Stimulated activated CD4-positive, alpha-beta T cell treated with anti-CD3 and anti-CD28 coated beads, TNF-alpha, amount 100 ng/mL, for 4 hours (primary cell): ENCODE measurements around the gene RNU1-3.
"Not testable (repeated sequence)": the region's sequence is repeated elsewhere in the genome, so short reads cannot be mapped to it uniquely, and the experiment has no call there.

Source experiments
- DNase-seq, 3 experiments: peaks; one replicate each; pipeline ENCODE4 v3.0.0-alpha.2; 2020; ENCODE audit warnings: low read depth in 3 of 3

The RNU1-3 gene

DNA sequence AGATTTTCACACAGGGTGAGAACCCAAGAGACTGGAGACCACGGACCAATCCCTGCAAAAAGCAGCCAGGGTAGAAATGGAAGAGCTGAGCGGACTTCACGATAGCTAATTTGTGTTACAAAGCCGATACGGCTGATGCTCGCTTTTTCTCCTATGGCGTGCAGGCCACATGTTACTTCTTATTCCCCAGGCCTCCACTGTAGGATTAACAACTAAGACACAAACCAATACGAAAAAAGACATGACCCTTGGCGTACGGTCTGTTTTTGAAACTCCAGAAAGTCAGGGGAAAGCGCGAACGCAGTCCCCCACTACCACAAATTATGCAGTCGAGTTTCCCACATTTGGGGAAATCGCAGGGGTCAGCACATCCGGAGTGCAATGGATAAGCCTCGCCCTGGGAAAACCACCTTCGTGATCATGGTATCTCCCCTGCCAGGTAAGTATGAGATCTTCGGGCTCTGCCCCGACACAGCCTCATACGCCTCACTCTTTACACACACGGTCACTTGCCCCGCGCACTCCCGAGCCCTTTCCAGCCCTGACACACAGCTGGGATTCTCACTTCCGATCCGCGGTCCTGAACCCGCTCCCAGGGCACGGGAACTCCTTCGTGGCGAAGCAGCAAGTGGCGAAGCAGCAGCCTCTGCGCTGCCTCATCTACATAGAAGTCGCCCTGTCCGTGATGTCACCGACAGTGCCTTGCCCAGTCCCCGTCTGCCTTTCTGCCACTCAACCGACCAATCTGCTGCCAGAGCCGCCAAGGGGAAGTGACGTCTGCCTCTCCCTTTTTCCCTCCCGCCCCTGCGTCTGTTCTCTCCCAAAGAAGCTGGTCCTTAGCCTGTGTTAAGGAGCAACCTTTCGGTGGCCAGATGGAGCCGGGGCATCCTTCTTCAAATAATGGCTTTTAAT, at the start of gene RNU1-3:
TSS of gene RNU1-3 (minus strand) at position 447 of the 912 bp plus-strand sequence.
- DNase-seq, result not testable (repeated sequence)

GRCh38 chr1:16713480-16713879, 46.7 kb upstream of the RNU1-3 start:
- DNase-seq, result not testable (repeated sequence)

DNA sequence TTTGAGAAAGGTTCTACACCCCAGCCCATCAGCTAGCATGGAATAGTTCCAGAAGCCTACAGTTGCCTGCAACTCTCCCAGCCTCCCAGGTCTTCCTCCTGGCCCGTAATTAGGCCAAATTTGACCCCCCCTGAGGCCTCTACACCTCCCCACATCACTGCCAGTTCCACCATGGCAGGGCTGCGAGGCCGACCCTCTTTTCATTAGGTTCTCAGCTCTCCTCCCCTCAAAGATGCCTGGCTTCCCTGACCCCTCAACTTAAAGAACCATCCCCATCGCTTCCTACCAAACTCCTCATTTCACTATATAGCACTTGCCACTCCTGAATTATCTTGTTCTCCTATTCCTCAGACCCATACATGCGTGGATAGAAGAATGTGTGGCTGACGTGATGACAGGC, 46.2 kb upstream of the RNU1-3 start:
- not testable (repeated sequence) for DNase-seq

GRCh38 chr1:16712582-16712981, 45.8 kb upstream of the RNU1-3 start:
- DNase-seq, result not testable (repeated sequence)

DNA sequence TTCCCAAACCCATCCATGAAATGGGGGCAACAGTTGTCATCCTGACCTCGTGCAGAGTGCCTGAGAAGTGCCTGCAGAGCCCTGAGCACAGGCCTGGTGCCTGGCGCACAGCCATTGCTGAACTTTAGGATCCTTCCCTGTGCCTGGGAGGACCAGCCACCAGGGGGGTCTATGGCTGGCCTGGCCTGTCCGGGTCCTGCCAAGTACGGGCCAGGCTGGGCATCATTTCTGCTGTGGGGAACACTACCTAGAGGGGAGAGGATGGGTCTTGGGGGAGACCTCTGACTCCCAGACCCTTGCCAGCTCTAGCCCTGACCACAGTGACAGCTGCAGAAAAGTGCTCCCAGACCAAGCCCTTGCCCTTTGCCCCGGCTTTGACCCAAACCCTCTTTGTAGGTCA, 45.4 kb upstream of the RNU1-3 start:
- DNase-seq, result not testable (repeated sequence)

GRCh38 chr1:16710618-16711017, 43.9 kb upstream of the RNU1-3 start:
- DNase-seq, result not testable (repeated sequence)

- not testable (repeated sequence) for DNase-seq
Measured at GRCh38 chr1:16709659-16710087, 42.9 kb upstream of the RNU1-3 start.

GRCh38 chr1:16708704-16709103, 42.0 kb upstream of the RNU1-3 start:
- not testable (repeated sequence) for DNase-seq

GRCh38 chr1:16707130-16708093, 40.7 kb upstream of the RNU1-3 start:
- not testable (repeated sequence) for DNase-seq

DNA sequence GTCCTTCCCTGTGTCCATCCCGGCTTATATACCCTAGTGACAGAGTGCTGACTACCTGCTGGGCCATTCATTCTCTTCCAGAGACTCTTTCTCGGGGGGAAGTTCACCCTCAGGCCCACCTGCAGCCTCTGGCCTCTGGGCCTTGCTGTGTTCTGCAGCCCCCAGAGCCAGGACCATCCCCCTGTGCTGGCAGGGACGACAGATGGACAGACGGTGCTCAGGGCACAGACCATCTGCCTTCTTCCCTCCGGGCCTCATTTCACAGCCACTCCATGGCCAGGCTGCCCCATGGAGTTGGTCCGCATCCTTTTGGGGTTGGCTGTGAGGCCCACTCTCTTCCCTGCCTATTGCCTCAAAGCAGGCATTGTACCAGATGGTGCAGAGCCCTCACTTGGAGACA, 39.6 kb upstream of the RNU1-3 start:
- DNase-seq, result not testable (repeated sequence)

- DNase-seq, result not testable (repeated sequence)
Measured at GRCh38 chr1:16704502-16705100, 37.9 kb upstream of the RNU1-3 start.

DNA sequence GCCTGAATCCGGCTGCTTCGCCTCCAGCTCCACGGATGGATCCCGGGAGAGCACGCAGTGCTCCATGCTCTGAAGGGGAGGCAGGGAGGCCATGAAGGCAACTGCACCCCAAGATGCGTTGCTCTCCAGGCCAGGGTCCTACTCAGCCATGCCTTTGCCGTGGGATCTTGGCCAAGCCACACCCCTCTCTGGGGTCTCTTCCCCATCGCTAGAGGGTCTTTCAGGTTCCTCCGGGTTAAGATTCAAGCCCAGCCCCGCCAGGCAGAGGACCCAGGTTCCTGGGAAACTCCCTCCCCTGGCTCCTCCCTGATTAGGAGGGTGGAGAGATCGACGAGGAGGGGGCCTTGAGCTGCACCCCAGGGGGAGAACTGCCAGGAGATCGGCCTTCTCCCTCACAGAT, 37.3 kb upstream of the RNU1-3 start:
- DNase-seq, result not testable (repeated sequence)

- DNase-seq, result not testable (repeated sequence)
Measured at GRCh38 chr1:16703602-16704001, 36.9 kb upstream of the RNU1-3 start.

DNA sequence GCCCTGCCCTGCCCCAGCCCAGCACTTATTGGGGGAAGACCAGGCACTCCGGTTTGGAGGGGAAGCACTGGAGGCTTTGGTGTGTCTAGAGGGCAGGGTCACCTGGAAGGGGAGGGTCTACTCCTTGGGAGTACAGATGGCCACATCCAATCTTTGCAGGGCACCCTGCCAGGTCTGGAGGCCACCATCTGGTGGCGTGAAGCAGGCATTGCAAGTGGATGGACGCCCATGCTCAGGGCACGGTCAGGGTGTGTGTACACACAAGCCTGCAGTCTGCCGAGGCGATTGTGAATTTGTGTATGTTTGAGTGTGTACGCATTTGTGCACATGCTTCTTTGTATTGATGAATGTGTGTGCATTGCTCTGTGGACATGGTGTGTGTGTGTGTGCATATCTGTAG, 36.4 kb upstream of the RNU1-3 start:
- not testable (repeated sequence) for DNase-seq

GRCh38 chr1:16702280-16702679, 35.5 kb upstream of the RNU1-3 start:
- not testable (repeated sequence) for DNase-seq

GRCh38 chr1:16701189-16701588, 34.4 kb upstream of the RNU1-3 start:
- DNase-seq, result not testable (repeated sequence)

DNA sequence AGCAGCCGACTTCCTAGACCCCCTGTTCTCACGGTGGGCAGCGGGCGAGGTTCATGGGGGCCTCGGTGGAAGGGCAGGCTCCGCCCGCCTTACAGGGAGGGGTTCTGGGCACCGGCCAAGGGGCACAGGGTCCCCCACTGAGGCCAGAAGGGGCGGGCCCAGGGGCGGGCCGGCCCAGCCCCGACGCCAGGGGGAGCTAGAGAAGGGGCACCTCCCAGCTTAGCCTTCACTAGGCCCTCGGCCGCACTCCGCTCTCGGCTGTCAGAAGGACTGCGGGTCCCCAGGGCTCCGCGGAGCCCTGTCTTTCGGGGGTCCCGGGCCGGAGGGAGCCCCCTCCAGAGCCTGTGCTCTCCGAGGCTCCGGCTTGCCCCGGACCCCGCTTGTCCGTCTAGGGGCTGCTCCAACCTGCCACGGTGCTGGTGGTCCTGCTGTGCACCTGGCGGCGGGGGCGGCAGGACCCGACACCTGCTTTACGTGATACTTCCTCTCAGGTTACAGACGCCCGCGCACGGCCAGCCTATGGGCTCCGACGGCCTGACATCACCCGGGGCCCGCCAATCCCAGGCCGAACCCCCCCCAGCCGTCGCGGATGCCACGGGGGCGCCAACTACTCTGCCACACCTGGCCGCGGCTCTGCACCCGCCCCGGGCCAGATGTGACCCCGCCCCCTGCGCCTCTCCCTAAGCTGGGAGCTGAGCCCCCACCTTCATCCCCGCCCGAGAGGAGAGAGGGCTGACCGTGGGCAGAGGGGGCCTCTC, 33.6 kb upstream of the RNU1-3 start:
- DNase-seq, result not testable (repeated sequence)

DNA sequence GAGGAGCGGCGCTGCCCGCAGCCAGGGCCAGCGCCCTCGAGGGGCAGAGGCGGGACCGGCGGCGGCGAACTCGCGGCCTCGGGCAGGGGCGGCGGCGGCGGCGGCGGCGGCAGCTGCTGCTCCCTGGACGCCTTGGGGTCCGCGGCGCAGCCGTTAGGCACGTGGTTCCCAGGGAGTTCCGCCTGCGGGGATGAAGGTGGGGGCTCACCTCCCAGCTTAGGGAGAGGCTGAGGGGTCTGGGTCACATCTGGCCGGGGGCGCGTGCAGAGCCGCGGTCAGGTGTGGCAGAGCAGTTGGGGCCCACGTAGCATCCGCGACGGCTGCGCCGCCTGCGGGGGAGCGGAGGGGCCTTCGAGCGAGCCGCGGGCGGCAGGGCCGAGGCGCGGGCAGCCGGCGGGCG, 32.7 kb upstream of the RNU1-3 start:
- not testable (repeated sequence) for DNase-seq

DNA sequence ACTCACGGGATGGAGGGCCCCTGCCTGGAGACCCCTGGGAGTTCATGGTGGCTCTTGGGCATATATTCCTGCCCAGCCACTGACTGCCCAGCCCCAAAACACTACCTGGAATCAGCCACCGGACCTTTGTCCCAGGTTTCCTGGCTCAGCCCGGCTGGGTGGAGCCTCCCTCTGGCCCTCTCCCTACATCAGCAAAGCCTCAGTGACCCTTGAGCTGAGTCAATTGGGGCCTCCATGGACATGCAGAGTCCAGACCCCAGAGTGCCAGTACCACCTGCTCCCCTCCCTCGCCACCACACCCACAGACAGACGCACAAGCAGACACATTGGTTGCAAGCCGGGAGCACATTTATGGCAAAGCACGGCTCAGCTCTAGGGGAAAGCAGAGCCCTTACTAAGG, 30.4 kb upstream of the RNU1-3 start:
- DNase-seq, result not testable (repeated sequence)

- not testable (repeated sequence) for DNase-seq
Measured at GRCh38 chr1:16696507-16697150, 29.9 kb upstream of the RNU1-3 start.
